ENCODE measurements around the gene RACK1.

The RACK1 gene

GRCh38 chr5:181259283-181259682 is 15.6 kb upstream of the RACK1 start:
- no peak for DNase-seq

GRCh38 chr5:181258576-181258975 is 14.9 kb upstream of the RACK1 start:
- DNase-seq = no peak

GRCh38 chr5:181255836-181256578 is 12.3 kb upstream of the RACK1 start:
- DNase-seq = no peak

GRCh38 chr5:181255276-181255675 is 11.6 kb upstream of the RACK1 start:
- no peak for DNase-seq

GRCh38 chr5:181248277-181248676 is 4.6 kb upstream of the RACK1 start:
- DNase-seq = no peak

GRCh38 chr5:181246276-181247049 is 2.8 kb upstream of the RACK1 start:
- DNase-seq = no peak

- DNase-seq = no peak
Observed at GRCh38 chr5:181245427-181246275, 1.9 kb upstream of the RACK1 start.

GRCh38 chr5:181243018-181243563 is 615 bp downstream of the RACK1 start:
- DNase-seq = no peak

- no peak for DNase-seq
Observed at GRCh38 chr5:181242031-181242451, 1.7 kb downstream of the RACK1 start.

GRCh38 chr5:181241393-181241975 is 2.2 kb downstream of the RACK1 start:
- DNase-seq = no peak

- no peak for DNase-seq
Observed at GRCh38 chr5:181239062-181239663, 4.5 kb downstream of the RACK1 start.

- no peak for DNase-seq
Observed at GRCh38 chr5:181237729-181238385, 5.8 kb downstream of the RACK1 start.

- no peak for DNase-seq
Observed at GRCh38 chr5:181236954-181237641, 6.6 kb downstream of the RACK1 start.

- DNase-seq = no peak
Observed at GRCh38 chr5:181236471-181236870, 7.2 kb downstream of the RACK1 start.

- DNase-seq = no peak
Observed at GRCh38 chr5:181235689-181236366, 7.9 kb downstream of the RACK1 start.

GRCh38 chr5:181235323-181235688 is 8.4 kb downstream of the RACK1 start:
- DNase-seq = no peak

- no peak for DNase-seq
Observed at GRCh38 chr5:181234455-181235306, 9.0 kb downstream of the RACK1 start.

GRCh38 chr5:181233801-181234454 is 9.8 kb downstream of the RACK1 start:
- DNase-seq = no peak
